ENCODE results near the gene RFPL2. TPM values are rescaled to one million over a fixed set of nuclear protein-coding genes. Genes with fewer than 3 reads are reported as not detected.
"Not testable (repeated sequence)": the region's sequence is repeated elsewhere in the genome, so short reads cannot be mapped to it uniquely, and the experiment has no call there.

RFPL2 gene
- total and polyA plus RNA-seq, 7 donors, result not detected

- 69 to 71% methylated on average over 6 of the region's 6 CpGs for WGBS, 2 donors
- H3K27me3 ChIP-seq; DNase-seq; H3K36me3 ChIP-seq; H3K9me3 ChIP-seq; H3K4me1 ChIP-seq; H3K27ac ChIP-seq; H3K4me3 ChIP-seq; intact Hi-C loops (cut with DNase I): not testable (repeated sequence)
These were observed 53.2 kb downstream of the RFPL2 start for GRCh38 chr22:32151641-32152040.

- H3K9me3 ChIP-seq; DNase-seq; H3K4me3 ChIP-seq; H3K27ac ChIP-seq; H3K36me3 ChIP-seq; H3K27me3 ChIP-seq; intact Hi-C loops (cut with DNase I); H3K4me1 ChIP-seq: not testable (repeated sequence)
- WGBS, 2 donors, result 54 to 65% methylated on average over 7 of the region's 7 CpGs
These were observed 54.2 kb downstream of the RFPL2 start for GRCh38 chr22:32150647-32151046.

- H3K4me3 ChIP-seq; H3K36me3 ChIP-seq; intact Hi-C loops (cut with DNase I); H3K27ac ChIP-seq; DNase-seq; H3K4me1 ChIP-seq; H3K9me3 ChIP-seq; H3K27me3 ChIP-seq: not testable (repeated sequence)
- 80 to 90% methylated on average over 4 of the region's 4 CpGs for WGBS, 2 donors
These were observed 56.5 kb downstream of the RFPL2 start for GRCh38 chr22:32148372-32148771.

GRCh38 chr22:32147128-32147527 lies 57.7 kb downstream of the RFPL2 start:
- H3K9me3 ChIP-seq; H3K27me3 ChIP-seq; H3K27ac ChIP-seq; H3K36me3 ChIP-seq; H3K4me1 ChIP-seq; H3K4me3 ChIP-seq; intact Hi-C loops (cut with DNase I); DNase-seq: not testable (repeated sequence)
- 88 to 91% methylated on average over 8 of the region's 8 CpGs for WGBS, 2 donors

- DNase-seq, result no peak
- H3K4me3 ChIP-seq, result no peak overlapping the region
- 56 to 77% methylated on average over 6 of the region's 6 CpGs for WGBS, 2 donors
- TF ChIP-seq CTCF (IDR thresholded peaks at IDR 0.05), result no peak
- TF ChIP-seq POLR2AphosphoS5 (IDR thresholded peaks at IDR 0.05), result no peak
- TF ChIP-seq POLR2A (IDR thresholded peaks at IDR 0.05), result no peak
- TF ChIP-seq EP300 (IDR thresholded peaks at IDR 0.05), result no peak
- H3K27me3 ChIP-seq, result no peaks in the 10 kb centered on the region
- H3K4me1 ChIP-seq, result no peaks in the 10 kb centered on the region
- H3K27ac ChIP-seq, result no peak overlapping the region
- H3K36me3 ChIP-seq, result no peaks in the 10 kb centered on the region
- no peaks in the 10 kb centered on the region for H3K9me3 ChIP-seq
- intact Hi-C loops (cut with DNase I), result no loop called here
These were observed 60.2 kb downstream of the RFPL2 start for GRCh38 chr22:32144496-32145274.

- TF ChIP-seq POLR2AphosphoS5 (IDR thresholded peaks at IDR 0.05), result no peak
- no peak for TF ChIP-seq CTCF (IDR thresholded peaks at IDR 0.05)
- H3K36me3 ChIP-seq, result no peaks in the 10 kb centered on the region
- no peak overlapping the region for H3K27ac ChIP-seq
- H3K4me3 ChIP-seq, result no peak overlapping the region
- H3K9me3 ChIP-seq, result no peaks in the 10 kb centered on the region
- H3K27me3 ChIP-seq, result no peaks in the 10 kb centered on the region
- H3K4me1 ChIP-seq, result no peaks in the 10 kb centered on the region
- intact Hi-C loops (cut with DNase I), result no loop called here
- DNase-seq, result no peak
These were observed 62.3 kb downstream of the RFPL2 start for GRCh38 chr22:32142600-32142999.

- intact Hi-C loops (cut with DNase I); H3K36me3 ChIP-seq; H3K4me3 ChIP-seq; H3K27me3 ChIP-seq; H3K4me1 ChIP-seq; DNase-seq; H3K9me3 ChIP-seq; H3K27ac ChIP-seq: not testable (repeated sequence)
- WGBS, 2 donors, result 42 to 58% methylated on average over 6 of the region's 6 CpGs
These were observed 64.2 kb downstream of the RFPL2 start for GRCh38 chr22:32140688-32141087.

Small RNA genes within 50 kb of the gene (small RNA-seq; reads per million reads assigned to genes)
- gene RF02171, result 0 reads per million in 3 donors

Other genes with a start within 250 kb of the RFPL2 start
- gene SLC5A1, start 161.8 kb downstream of the RFPL2 start, total RNA-seq, result not detected
- gene SLC5A1, start 161.8 kb downstream of the RFPL2 start, polyA plus RNA-seq, result 10 to 100 TPM in 1 of 3 donors, 1 to 10 TPM in 2; 2.4 to 28.8 (median 2.8) TPM
- not detected for gene C22orf42, start 45.8 kb downstream of the RFPL2 start, total RNA-seq
- not detected for gene C22orf42, start 45.8 kb downstream of the RFPL2 start, polyA plus RNA-seq
- 1 to 10 TPM in 1 of 4 donors, under 1 TPM in 1, not detected in 2; 0.36 to 1.1 TPM for gene SLC5A4, start 50.3 kb upstream of the RFPL2 start, total RNA-seq
- under 1 TPM in 1 of 3 donors, not detected in 2; 0.16 TPM for gene SLC5A4, start 50.3 kb upstream of the RFPL2 start, polyA plus RNA-seq
- not detected for gene RFPL3, start 152.8 kb upstream of the RFPL2 start, total RNA-seq
- gene RFPL3, start 152.8 kb upstream of the RFPL2 start, polyA plus RNA-seq, result not detected
- 10 to 100 TPM; 46.8 to 66.4 (median 61.8) TPM for gene RTCB, start 207.2 kb upstream of the RFPL2 start, total RNA-seq
- gene RTCB, start 207.2 kb upstream of the RFPL2 start, polyA plus RNA-seq, result 100 to 1,000 TPM in 1 of 3 donors, 10 to 100 TPM in 2; 78.7 to 149 (median 94.0) TPM

Measured in sigmoid colon (tissue), 7 donors.